ENCODE data around the gene SLC25A21. TPM values are rescaled to one million over a fixed set of nuclear protein-coding genes. Genes with fewer than 3 reads are reported as not detected.

SLC25A21 gene
- total RNA-seq, 2 experiments from 2014 or later = not detected

GRCh38 chr14:37094502-37094901, 77.9 kb downstream of the SLC25A21 start:
- H3K36me3 Mint-ChIP-seq (ENCODE audit: low read depth) = no peaks in the 10 kb centered on the region
- TF ChIP-seq, protein P1, sequence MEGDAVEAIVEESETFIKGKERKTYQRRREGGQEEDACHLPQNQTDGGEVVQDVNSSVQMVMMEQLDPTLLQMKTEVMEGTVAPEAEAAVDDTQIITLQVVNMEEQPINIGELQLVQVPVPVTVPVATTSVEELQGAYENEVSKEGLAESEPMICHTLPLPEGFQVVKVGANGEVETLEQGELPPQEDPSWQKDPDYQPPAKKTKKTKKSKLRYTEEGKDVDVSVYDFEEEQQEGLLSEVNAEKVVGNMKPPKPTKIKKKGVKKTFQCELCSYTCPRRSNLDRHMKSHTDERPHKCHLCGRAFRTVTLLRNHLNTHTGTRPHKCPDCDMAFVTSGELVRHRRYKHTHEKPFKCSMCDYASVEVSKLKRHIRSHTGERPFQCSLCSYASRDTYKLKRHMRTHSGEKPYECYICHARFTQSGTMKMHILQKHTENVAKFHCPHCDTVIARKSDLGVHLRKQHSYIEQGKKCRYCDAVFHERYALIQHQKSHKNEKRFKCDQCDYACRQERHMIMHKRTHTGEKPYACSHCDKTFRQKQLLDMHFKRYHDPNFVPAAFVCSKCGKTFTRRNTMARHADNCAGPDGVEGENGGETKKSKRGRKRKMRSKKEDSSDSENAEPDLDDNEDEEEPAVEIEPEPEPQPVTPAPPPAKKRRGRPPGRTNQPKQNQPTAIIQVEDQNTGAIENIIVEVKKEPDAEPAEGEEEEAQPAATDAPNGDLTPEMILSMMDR (IDR thresholded peaks at IDR 0.05) = no peak
- H3K27ac ChIP-seq (ENCODE audit: low read depth in 1 of 2, low read length in 2 of 2) = no peak overlapping the region
- peaks cover 4% of the 10 kb centered on the region for H3K9me3 Mint-ChIP-seq
- no peaks in the 10 kb centered on the region for H3K27me3 ChIP-seq (ENCODE audit: control insufficient read depth in 1 of 2, insufficient read depth in 2 of 2, low read length in 2 of 2)
- H3K36me3 ChIP-seq (ENCODE audit: insufficient read depth, low read length) = no peaks in the 10 kb centered on the region
- H3K27me3 Mint-ChIP-seq = no peaks in the 10 kb centered on the region
- no peaks in the 10 kb centered on the region for H3K9me3 ChIP-seq (ENCODE audit: control insufficient read depth in 1 of 2, insufficient read depth in 1 of 2, low read length in 2 of 2)
- H3K27ac Mint-ChIP-seq = no peak overlapping the region
- intact Hi-C loops (cut with DNase I, micrococcal nuclease) = no loop called here
- CTCF ChIA-PET = no interaction called here
- POLR2A ChIA-PET = no interaction called here
- DNase-seq = no peak
- H3K4me3 ChIP-seq (ENCODE audit: low read length) = no peak overlapping the region
- H3K4me1 Mint-ChIP-seq (ENCODE audit: low read depth) = no peaks in the 10 kb centered on the region
- no peak for ATAC-seq (ENCODE audit: poor library complexity)
- no peaks in the 10 kb centered on the region for H3K4me1 ChIP-seq (ENCODE audit: insufficient read depth, low read length)
- no peak overlapping the region for H3K4me3 Mint-ChIP-seq

DNA sequence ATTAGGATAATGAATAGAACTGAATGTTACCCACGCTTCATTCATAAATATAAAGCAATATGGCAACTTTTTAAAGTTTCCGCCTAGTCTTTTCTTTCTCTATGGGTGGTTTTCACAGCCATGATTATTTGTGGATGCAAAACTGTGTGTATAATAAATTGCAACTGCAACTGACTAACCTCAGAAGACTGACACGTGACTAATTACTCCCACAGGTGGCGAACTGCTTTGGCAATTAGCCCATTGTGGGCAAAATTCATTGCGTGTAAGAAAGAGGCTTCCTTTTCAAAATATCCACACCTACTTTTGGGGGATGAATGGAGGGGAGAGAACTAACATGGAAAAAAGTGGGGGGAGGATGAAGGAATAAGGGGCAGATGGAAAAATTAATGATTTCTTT, 79.0 kb downstream of the SLC25A21 start:
- POLR2A ChIA-PET = no interaction called here
- Mint-ChIP-seq H3K9me3 (peaks cover 4% of the 10 kb centered on the region), H3K36me3 (ENCODE audit: low read depth) (no peaks in the 10 kb centered on the region), H3K4me1 (ENCODE audit: low read depth) (no peaks in the 10 kb centered on the region), H3K27ac (no peak overlapping the region), H3K4me3 (no peak overlapping the region), H3K27me3 (no peaks in the 10 kb centered on the region)
- no peaks in the 10 kb centered on the region for H3K27me3 ChIP-seq (ENCODE audit: control insufficient read depth in 1 of 2, insufficient read depth in 2 of 2, low read length in 2 of 2)
- no peak for ATAC-seq (ENCODE audit: poor library complexity)
- H3K4me3 ChIP-seq (ENCODE audit: low read length) = no peak overlapping the region
- DNase-seq = no peak
- no peaks in the 10 kb centered on the region for H3K4me1 ChIP-seq (ENCODE audit: insufficient read depth, low read length)
- CTCF ChIA-PET = no interaction called here
- H3K9me3 ChIP-seq (ENCODE audit: control insufficient read depth in 1 of 2, insufficient read depth in 1 of 2, low read length in 2 of 2) = no peaks in the 10 kb centered on the region
- no peak overlapping the region for H3K27ac ChIP-seq (ENCODE audit: low read depth in 1 of 2, low read length in 2 of 2)
- no peaks in the 10 kb centered on the region for H3K36me3 ChIP-seq (ENCODE audit: insufficient read depth, low read length)
- intact Hi-C loops (cut with DNase I, micrococcal nuclease) = no loop called here
- TF ChIP-seq, protein P1 (IDR thresholded peaks at IDR 0.05) = no peak

GRCh38 chr14:37091651-37092050, 80.8 kb downstream of the SLC25A21 start:
- ATAC-seq (ENCODE audit: poor library complexity) = no peak
- ChIA-PET POLR2A (no interaction called here), CTCF (no interaction called here)
- Mint-ChIP-seq H3K4me3 (no peak overlapping the region), H3K36me3 (ENCODE audit: low read depth) (no peaks in the 10 kb centered on the region), H3K27ac (no peak overlapping the region), H3K27me3 (no peaks in the 10 kb centered on the region), H3K4me1 (ENCODE audit: low read depth) (no peaks in the 10 kb centered on the region), H3K9me3 (peaks cover 6% of the 10 kb centered on the region)
- no peaks in the 10 kb centered on the region for H3K36me3 ChIP-seq (ENCODE audit: insufficient read depth, low read length)
- intact Hi-C loops (cut with DNase I, micrococcal nuclease) = no loop called here
- TF ChIP-seq, protein P1 (IDR thresholded peaks at IDR 0.05) = no peak
- no peak for DNase-seq
- H3K4me3 ChIP-seq (ENCODE audit: low read length) = no peak overlapping the region
- H3K4me1 ChIP-seq (ENCODE audit: insufficient read depth, low read length) = no peaks in the 10 kb centered on the region
- no peaks in the 10 kb centered on the region for H3K9me3 ChIP-seq (ENCODE audit: control insufficient read depth in 1 of 2, insufficient read depth in 1 of 2, low read length in 2 of 2)
- no peaks in the 10 kb centered on the region for H3K27me3 ChIP-seq (ENCODE audit: control insufficient read depth in 1 of 2, insufficient read depth in 2 of 2, low read length in 2 of 2)
- no peak overlapping the region for H3K27ac ChIP-seq (ENCODE audit: low read depth in 1 of 2, low read length in 2 of 2)

Measured in CD4-positive, alpha-beta T cell (primary cell).